Tibial artery (tissue), 4 donors: ENCODE measurements around the gene RCE1.

Experiments
- DNase-seq, 2 donors: peaks; one replicate each; pipeline ENCODE4 v3.0.0-alpha.2; 2019
- H3K27ac ChIP-seq, 2 donors: fragments of 200-600 bp; sonication (generic) in 1 of 2; 1 replicate in 1 of 2; 2 replicates in 1 of 2; pipeline ENCODE4 v1.5.1; 2018 to 2019; ENCODE audit warnings: mild to moderate bottlenecking in 1 of 2
- H3K27me3 ChIP-seq, 2 donors: fragments of 200-600 bp; sonication (generic) in 1 of 2; one replicate each; pipeline versions ENCODE4 v1.5.1 to v1.6.0; 2016 to 2019
- H3K36me3 ChIP-seq, 3 donors: fragments of 200-600 bp; sonication (generic) in 2 of 3; one replicate each; pipeline ENCODE4 v1.5.1; 2016 to 2019; ENCODE audit warnings: mild to moderate bottlenecking in 2 of 3
- H3K4me1 ChIP-seq, 4 donors: fragments of 200-600 bp; sonication (generic) in 2 of 4; 1 replicate in 3 of 4; 2 replicates in 1 of 4; pipeline ENCODE4 v1.5.1; 2016 to 2019
- H3K4me3 ChIP-seq, 2 donors: fragments of 200-600 bp; sonication (generic) in 1 of 2; 1 replicate in 1 of 2; 2 replicates in 1 of 2; pipeline ENCODE4 v1.5.1; 2018 to 2019; ENCODE audit warnings: mild to moderate bottlenecking in 2 of 2
- H3K9me3 ChIP-seq, 3 donors: fragments of 200-600 bp; sonication (generic) in 1 of 3; one replicate each; pipeline ENCODE4 v1.5.1; 2016 to 2019
- intact Hi-C: fragments of 100-400 bp; cut with DNase I; formaldehyde crosslinking; loops from one replicate; pipeline ENCODE4 v1.15.0; 2023; ENCODE audit warnings: low total_unique reads
- TF ChIP-seq, protein P1 (sequence below), 2 experiments: fragments of 200-600 bp in 1 of 2; fragments of 450-650 bp in 1 of 2; IDR thresholded peaks; one replicate each; pipeline ENCODE4 v1.5.1; 2017 to 2019; ENCODE audit warnings: antibody characterized with exemption in 2 of 2, mild to moderate bottlenecking in 1 of 2, moderate library complexity in 1 of 2

RCE1 gene

DNA sequence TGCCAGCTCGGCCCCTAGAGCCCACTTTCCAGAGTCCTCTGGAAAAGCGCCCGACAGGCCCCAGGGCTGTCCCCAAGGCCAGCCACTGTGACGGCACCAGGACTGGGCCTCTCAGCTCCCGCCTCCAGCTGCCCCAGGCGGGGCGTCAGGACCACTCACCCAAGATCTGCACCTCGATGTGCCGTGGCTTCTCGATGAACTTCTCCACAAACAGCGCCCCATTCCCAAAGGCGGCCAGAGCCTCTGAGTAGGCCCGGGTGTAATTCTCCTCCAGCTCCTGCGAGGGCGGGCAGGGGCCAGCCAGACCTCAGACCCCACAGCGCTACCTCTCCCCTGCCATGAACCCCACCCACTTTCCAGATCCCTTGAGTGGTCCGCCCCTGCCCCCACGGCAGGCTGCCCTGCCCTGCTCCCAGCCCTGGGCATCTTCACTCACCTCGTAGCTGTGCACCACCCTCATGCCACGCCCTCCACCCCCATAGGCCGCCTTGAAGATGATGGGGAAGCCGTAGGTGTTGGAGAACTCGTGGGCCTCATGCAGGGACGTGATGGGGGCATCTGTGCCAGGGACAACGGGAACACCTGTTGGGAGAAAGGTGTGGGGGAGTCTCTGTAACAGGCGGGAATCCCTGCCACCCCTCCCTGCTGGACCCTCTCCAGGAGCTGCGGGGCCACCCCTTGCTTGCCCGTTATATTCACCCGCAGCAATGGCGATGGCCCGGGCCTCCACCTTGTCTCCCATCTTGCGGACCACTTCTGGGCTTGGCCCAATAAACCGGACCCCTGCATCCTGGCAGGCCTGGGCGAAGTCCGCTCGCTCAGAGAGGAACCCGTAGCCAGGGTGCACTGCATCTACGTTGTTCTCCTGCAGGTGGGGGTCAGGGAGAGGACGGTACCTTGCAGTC lies 27.6 kb downstream of the RCE1 start:
- Histone ChIP-seq H3K4me1 (no peaks in the 10 kb centered on the region), H3K27me3 (no peaks in the 10 kb centered on the region), H3K36me3 (peaks cover 7 to 43% (median 10%) of the 10 kb centered on the region in 3 donors), H3K4me3 (no peak overlapping the region), H3K27ac (no peak overlapping the region), H3K9me3 (no peaks in the 10 kb centered on the region)
- DNase-seq = no peak
- TF ChIP-seq, protein P1, sequence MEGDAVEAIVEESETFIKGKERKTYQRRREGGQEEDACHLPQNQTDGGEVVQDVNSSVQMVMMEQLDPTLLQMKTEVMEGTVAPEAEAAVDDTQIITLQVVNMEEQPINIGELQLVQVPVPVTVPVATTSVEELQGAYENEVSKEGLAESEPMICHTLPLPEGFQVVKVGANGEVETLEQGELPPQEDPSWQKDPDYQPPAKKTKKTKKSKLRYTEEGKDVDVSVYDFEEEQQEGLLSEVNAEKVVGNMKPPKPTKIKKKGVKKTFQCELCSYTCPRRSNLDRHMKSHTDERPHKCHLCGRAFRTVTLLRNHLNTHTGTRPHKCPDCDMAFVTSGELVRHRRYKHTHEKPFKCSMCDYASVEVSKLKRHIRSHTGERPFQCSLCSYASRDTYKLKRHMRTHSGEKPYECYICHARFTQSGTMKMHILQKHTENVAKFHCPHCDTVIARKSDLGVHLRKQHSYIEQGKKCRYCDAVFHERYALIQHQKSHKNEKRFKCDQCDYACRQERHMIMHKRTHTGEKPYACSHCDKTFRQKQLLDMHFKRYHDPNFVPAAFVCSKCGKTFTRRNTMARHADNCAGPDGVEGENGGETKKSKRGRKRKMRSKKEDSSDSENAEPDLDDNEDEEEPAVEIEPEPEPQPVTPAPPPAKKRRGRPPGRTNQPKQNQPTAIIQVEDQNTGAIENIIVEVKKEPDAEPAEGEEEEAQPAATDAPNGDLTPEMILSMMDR (IDR thresholded peaks at IDR 0.05) = no peak
- intact Hi-C loops = no loop called here

DNA sequence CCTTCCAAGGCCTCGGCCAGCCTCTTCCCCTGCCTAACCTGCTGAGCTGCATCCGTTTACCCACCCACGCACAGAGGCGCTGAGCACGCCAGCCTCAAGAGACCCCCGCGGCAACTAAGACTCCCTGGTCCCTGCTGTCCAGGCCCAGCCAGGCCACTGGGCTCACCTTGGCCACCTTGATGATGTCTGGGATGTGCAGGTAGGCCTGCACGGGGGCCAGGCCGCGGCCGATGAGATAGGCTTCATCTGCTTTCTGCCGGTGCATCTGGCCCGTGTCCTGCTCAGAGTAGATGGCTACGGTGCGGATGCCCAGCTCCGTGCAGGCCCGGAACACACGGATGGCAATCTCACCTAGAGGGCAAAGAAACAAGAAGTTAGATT lies 28.3 kb downstream of the RCE1 start:
- no peaks in the 10 kb centered on the region for H3K4me1 ChIP-seq
- peaks cover 7 to 37% (median 10%) of the 10 kb centered on the region in 3 donors for H3K36me3 ChIP-seq
- H3K4me3 ChIP-seq = no peak overlapping the region
- H3K9me3 ChIP-seq = no peaks in the 10 kb centered on the region
- TF ChIP-seq, protein P1 (IDR thresholded peaks at IDR 0.05) = no peak
- H3K27ac ChIP-seq = no peak overlapping the region
- H3K27me3 ChIP-seq = no peaks in the 10 kb centered on the region
- DNase-seq = no peak
- intact Hi-C loops = no loop called here

DNA sequence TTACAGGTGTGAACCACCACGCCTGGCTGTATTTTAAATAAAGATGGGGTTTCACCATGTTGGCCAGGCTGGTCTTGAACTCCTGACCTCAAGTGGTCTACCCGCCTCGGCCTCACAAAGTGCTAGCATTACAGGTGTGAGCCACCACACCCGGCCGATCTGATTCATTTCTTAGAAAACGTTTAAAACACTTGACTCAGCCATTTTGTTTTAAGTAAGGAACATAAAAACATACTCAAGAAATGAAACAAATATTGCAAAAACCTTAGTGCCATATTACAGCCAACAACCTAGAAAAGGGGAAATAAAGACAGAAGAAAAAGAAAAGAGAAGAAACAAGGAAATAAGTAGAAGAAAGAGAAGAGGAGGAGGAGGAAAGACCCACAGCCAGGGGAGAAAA lies 31.0 kb downstream of the RCE1 start:
- no peak overlapping the region for H3K27ac ChIP-seq
- no peaks in the 10 kb centered on the region for H3K9me3 ChIP-seq
- no peaks in the 10 kb centered on the region for H3K27me3 ChIP-seq
- H3K36me3 ChIP-seq = peaks cover 7 to 22% (median 10%) of the 10 kb centered on the region in 3 donors
- intact Hi-C loops = no loop called here
- no peak overlapping the region for H3K4me3 ChIP-seq
- DNase-seq = no peak
- H3K4me1 ChIP-seq = peaks cover 0 to 8% (median 0%) of the 10 kb centered on the region in 4 donors
- TF ChIP-seq, protein P1 (IDR thresholded peaks at IDR 0.05) = no peak

DNA sequence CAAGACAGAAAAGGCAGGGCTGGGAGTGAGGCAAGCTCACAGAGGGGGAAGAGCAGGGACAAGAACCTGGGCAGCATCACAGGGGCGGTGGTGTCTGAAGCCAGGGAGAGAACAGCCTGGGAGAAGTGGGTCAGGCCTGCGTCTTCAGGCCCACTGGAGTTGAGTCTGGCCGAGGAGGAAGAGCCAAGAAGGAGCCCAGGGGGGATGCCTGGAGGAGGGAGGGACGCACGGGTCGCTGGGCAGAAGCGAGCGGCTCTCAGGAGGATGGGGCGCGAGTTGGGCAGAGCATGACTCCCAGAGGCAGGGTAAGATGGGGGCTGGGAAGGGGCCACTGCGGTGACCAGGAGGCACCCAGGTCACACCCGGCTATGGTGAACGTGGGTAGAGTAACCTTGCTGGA lies 32.1 kb downstream of the RCE1 start:
- intact Hi-C loops = no loop called here
- peaks cover 0 to 19% (median 0%) of the 10 kb centered on the region in 4 donors for H3K4me1 ChIP-seq
- H3K27me3 ChIP-seq = peaks cover 0 to under 1% of the 10 kb centered on the region in 2 donors
- DNase-seq = no peak
- H3K27ac ChIP-seq = no peak overlapping the region
- H3K36me3 ChIP-seq = peaks cover 2 to 11% (median 5%) of the 10 kb centered on the region in 3 donors
- no peaks in the 10 kb centered on the region for H3K9me3 ChIP-seq
- H3K4me3 ChIP-seq = no peak overlapping the region
- TF ChIP-seq, protein P1 (IDR thresholded peaks at IDR 0.05) = no peak

DNA sequence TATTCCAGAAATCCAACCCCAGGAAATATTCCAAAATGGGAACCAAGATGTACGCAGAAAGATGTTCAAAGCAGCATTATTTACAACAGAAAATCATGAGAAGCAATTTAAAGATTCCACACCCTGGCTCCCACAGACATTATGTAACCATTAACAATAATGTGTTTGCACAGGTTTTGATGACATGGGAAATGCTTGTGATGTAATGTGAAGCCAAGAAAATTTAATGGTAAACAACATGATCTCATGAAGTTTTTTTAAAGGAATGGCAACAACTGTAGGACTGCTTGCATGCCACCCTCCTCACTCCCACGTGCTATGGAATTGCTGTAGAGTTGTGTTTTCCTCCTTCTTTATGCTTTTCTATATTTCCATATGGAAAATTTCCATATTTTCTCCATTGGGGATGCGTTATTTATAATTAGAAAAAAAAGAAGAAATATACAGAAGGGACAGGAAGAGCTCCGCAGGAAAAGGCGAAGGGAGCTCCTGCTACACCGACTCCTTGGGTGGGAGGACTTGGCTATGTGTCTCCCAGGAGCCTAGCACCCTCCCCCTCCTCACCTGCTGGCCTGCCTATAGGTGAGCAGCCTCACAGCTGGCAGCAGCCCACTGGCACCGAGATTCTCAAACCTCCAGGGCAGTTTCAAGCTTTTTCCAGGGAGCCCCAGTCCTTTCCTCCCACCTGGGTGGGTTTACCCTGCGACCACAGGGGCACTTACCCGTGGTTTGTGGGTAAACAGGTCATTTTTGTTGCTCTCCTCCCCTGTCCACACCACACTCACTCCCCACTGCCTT lies 34.5 kb downstream of the RCE1 start:
- Histone ChIP-seq H3K4me1 (peaks cover 0 to 30% (median 0%) of the 10 kb centered on the region in 4 donors), H3K27me3 (peaks cover 0 to 4% of the 10 kb centered on the region in 2 donors), H3K27ac (no peak overlapping the region), H3K9me3 (no peaks in the 10 kb centered on the region), H3K4me3 (no peak overlapping the region), H3K36me3 (no peaks in the 10 kb centered on the region)
- intact Hi-C loops = no loop called here
- TF ChIP-seq, protein P1 (IDR thresholded peaks at IDR 0.05) = no peak
- no peak for DNase-seq
